Osteocyte (in vitro differentiated cells): ENCODE data around the gene TARBP2. TPM values are rescaled to one million over a fixed set of nuclear protein-coding genes. Genes with fewer than 3 reads are reported as not detected.

Source experiments
- DNase-seq: peaks from one replicate; pipeline ENCODE4 v3.0.0; 2021; ENCODE audit warnings: mixed read lengths; ENCODE audit not compliant: unreplicated experiment; ENCODE audit errors: extremely low spot score
- H3K27ac Mint-ChIP-seq: one replicate; pipeline ENCODE4 v1.8.0; 2021; ENCODE audit warnings: mild to moderate bottlenecking, mixed read lengths; ENCODE audit not compliant: unreplicated experiment
- H3K27me3 Mint-ChIP-seq: one replicate; pipeline ENCODE4 v1.8.0; 2021; ENCODE audit warnings: mixed read lengths; ENCODE audit not compliant: unreplicated experiment
- H3K36me3 Mint-ChIP-seq: one replicate; pipeline ENCODE4 v1.8.0; 2021; ENCODE audit warnings: mixed read lengths; ENCODE audit not compliant: unreplicated experiment
- H3K4me1 Mint-ChIP-seq: one replicate; pipeline ENCODE4 v1.8.0; 2021; ENCODE audit warnings: mixed read lengths; ENCODE audit not compliant: unreplicated experiment
- H3K4me3 Mint-ChIP-seq: one replicate; pipeline ENCODE4 v1.8.0; 2021; ENCODE audit warnings: mild to moderate bottlenecking, moderate library complexity, mixed read lengths; ENCODE audit not compliant: unreplicated experiment
- H3K9me3 Mint-ChIP-seq: one replicate; pipeline ENCODE4 v1.8.0; 2021; ENCODE audit warnings: mixed read lengths; ENCODE audit not compliant: unreplicated experiment
- total RNA-seq: library from RNA; stranded (reverse); gene quantifications from 2 replicates; pipeline ENCODE4 v1.2.1, GENCODE V29; 2021
- TF ChIP-seq, protein P1 (sequence below): fragments of 200-600 bp; sonication (generic); IDR thresholded peaks from 2 replicates; pipeline ENCODE4 v1.5.0; 2021; ENCODE audit warnings: antibody characterized with exemption, mild to moderate bottlenecking, moderate library complexity

Gene TARBP2
- total RNA-seq, 1 donor from 2014 or later = 33.9 TPM

DNA sequence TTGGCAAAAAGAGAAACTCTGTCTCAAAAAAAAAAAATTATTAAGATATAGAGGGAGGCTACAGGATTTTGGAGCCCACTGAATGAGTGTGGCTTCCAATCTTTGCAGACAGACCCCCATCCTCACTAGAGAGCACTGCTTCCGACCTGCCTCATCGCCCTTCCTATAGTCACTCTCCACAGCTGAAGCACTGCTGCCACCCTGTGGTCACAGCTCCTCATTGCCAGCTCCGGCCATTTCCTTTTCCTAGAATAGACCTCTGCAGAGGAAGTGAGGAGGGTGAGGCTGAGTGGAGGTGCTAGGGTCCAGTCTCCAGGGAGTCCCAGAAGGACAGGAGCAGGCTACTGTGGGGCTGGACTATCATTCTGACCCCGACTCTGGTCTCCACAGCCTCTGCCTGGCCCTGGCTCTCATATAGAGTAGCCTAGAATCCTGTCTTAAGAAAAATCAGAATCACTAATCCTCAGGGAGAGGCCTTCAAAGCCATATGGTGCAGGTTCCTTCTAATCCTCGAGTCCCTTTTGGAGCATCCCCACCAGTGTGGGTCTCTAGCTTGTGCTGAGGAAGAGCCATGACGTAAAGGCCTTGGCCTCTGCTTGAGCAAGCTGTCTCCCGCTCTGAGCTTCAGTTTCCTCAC is 7.6 kb downstream of the TARBP2 start:
- peaks cover 32% of the 10 kb centered on the region for H3K36me3 Mint-ChIP-seq
- peak; percentile 94 for DNase-seq
- TF ChIP-seq, protein P1, sequence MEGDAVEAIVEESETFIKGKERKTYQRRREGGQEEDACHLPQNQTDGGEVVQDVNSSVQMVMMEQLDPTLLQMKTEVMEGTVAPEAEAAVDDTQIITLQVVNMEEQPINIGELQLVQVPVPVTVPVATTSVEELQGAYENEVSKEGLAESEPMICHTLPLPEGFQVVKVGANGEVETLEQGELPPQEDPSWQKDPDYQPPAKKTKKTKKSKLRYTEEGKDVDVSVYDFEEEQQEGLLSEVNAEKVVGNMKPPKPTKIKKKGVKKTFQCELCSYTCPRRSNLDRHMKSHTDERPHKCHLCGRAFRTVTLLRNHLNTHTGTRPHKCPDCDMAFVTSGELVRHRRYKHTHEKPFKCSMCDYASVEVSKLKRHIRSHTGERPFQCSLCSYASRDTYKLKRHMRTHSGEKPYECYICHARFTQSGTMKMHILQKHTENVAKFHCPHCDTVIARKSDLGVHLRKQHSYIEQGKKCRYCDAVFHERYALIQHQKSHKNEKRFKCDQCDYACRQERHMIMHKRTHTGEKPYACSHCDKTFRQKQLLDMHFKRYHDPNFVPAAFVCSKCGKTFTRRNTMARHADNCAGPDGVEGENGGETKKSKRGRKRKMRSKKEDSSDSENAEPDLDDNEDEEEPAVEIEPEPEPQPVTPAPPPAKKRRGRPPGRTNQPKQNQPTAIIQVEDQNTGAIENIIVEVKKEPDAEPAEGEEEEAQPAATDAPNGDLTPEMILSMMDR = peak; percentile 93
- no peaks in the 10 kb centered on the region for H3K27me3 Mint-ChIP-seq
- no peaks in the 10 kb centered on the region for H3K9me3 Mint-ChIP-seq
- H3K4me1 Mint-ChIP-seq = peaks cover 20% of the 10 kb centered on the region
- H3K4me3 Mint-ChIP-seq = no peak overlapping the region
- H3K27ac Mint-ChIP-seq = peak overlapping the region; percentile 23

DNA sequence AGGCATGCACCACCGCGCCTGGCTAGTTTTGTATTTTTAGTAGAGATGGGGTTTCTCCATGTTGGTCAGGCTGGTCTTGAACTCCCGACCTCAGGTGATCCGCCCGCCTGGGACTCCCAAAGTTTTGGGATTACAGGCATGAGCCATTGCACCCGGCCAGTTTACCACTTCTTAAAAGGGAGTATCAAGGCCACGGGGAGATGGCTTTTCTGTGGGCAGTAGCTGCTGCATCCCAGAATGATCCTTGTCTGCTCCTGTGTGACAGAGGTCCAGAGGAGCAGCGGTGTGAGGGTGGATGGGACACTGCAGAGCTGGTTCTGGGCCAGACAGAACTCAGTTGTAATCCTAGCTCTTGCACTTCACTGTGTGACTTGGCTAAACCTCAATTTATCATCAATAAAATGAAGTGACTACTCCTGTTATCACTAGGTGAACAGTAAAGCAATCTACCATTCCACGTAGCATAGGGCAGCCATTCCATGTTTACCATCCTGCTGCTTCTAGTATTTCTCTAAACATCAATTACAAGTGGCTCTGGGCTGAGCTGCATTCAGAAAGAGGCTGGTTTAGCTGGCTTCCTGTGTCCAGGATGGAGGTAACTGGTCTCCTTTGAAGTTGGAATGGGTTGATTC is 9.2 kb downstream of the TARBP2 start:
- peaks cover 39% of the 10 kb centered on the region for H3K36me3 Mint-ChIP-seq
- no peak overlapping the region for H3K27ac Mint-ChIP-seq
- H3K9me3 Mint-ChIP-seq = no peaks in the 10 kb centered on the region
- no peaks in the 10 kb centered on the region for H3K27me3 Mint-ChIP-seq
- H3K4me3 Mint-ChIP-seq = no peak overlapping the region
- no peak for DNase-seq
- TF ChIP-seq, protein P1 = no peak
- peaks cover 16% of the 10 kb centered on the region for H3K4me1 Mint-ChIP-seq

DNA sequence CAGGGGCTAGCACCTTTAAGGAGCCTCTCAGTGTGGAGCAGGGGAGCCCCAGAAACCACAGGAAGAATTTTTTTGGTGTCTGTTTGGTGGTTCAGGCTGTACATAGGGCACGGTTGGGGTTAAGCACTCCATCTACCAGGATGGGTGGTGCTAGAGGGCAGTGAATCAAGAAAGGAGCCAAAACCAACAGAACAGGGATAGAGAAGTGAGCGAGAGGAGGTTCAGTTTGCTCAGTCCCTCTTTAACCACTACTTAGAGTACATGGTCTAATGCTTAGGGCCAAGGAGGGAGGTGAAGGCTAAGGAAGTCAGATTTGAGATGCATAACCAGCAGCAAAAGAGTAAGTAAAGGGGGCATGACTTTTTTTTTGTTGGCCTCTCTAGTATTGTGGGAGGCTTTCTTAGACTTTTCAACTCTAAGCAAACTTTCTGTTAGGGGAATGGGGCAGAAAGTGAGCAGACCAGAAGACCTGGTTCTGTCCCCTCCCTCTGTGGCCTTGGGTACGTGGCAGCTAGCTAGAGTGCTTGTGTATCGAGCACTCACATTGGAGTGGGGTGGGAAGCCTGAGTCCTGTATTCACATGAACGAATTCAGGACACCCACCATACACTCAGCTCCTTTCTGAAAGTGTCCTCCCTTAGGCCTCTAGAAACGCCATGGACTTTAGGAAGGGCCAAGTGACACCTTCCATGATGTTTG is 12.8 kb downstream of the TARBP2 start:
- H3K36me3 Mint-ChIP-seq = peaks cover 44% of the 10 kb centered on the region
- no peaks in the 10 kb centered on the region for H3K27me3 Mint-ChIP-seq
- no peaks in the 10 kb centered on the region for H3K4me1 Mint-ChIP-seq
- no peak overlapping the region for H3K4me3 Mint-ChIP-seq
- H3K27ac Mint-ChIP-seq = no peak overlapping the region
- no peaks in the 10 kb centered on the region for H3K9me3 Mint-ChIP-seq
- TF ChIP-seq, protein P1 = no peak
- DNase-seq = no peak

DNA sequence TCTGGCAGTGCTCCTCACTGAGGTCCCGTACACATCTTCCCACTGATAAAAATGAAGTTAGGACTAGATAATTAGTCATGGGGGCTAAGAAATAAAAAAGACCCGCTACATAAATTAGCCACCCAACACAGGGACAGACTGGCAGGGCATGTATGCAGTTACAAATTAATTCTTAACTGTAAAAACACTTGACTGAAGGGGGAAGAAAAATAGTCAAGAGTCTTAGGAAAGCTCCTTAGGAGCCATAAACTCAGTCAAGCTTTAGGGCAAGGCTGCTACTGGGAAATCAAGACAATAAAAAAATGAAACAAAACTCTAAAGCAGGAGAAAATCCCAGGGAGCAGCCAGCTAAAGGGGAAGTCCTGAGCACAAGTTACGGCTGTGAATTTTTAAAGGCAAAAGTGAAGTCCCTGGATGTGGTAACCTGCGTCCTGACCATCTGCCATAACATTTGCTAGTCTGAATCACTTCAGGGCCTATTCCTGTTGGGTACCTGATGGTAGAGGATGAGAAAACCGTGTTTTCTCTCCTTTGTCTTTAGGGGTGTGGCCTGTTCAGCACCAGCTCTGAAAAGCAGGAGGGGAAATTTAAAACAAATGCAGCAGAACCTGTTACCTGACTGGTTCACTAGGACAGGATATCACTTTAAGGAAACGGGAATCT is 13.7 kb downstream of the TARBP2 start:
- Mint-ChIP-seq H3K36me3 (peaks cover 49% of the 10 kb centered on the region), H3K27me3 (no peaks in the 10 kb centered on the region), H3K4me1 (no peaks in the 10 kb centered on the region), H3K9me3 (no peaks in the 10 kb centered on the region), H3K27ac (no peak overlapping the region), H3K4me3 (no peak overlapping the region)
- TF ChIP-seq, protein P1 = no peak
- no peak for DNase-seq

DNA sequence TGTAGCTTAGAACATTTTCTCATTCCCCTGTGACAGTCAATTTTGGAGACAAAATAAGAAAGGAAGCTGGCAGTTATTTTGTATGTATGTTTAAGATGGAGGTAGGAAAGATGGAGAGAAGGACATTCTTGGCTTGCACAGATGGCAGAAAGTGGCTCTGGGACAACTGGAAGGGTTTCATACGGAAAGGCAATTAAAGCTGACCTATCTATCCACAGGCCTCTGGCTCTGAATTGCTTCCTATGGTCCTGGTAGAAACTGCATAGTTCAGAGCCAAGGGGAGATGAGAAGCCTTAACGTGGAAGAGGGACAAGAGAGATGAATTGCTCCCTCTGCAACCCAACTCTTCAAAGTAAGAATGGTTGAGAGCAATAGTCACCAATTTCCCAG is 14.2 kb downstream of the TARBP2 start:
- Mint-ChIP-seq H3K4me1 (no peaks in the 10 kb centered on the region), H3K36me3 (peaks cover 54% of the 10 kb centered on the region), H3K27ac (no peak overlapping the region), H3K4me3 (no peak overlapping the region), H3K27me3 (no peaks in the 10 kb centered on the region), H3K9me3 (no peaks in the 10 kb centered on the region)
- no peak for DNase-seq
- TF ChIP-seq, protein P1 = no peak
